Measurements from ENCODE around the gene ZNF211.

ZNF211 gene

GRCh38 chr19:57656346-57656745, 23.4 kb downstream of the ZNF211 start:
- no peak for DNase-seq

- DNase-seq = peak; percentile 72
These were observed 31.5 kb downstream of the ZNF211 start for GRCh38 chr19:57664269-57665127.

GRCh38 chr19:57665261-57665806, 32.4 kb downstream of the ZNF211 start:
- no peak for DNase-seq

GRCh38 chr19:57667228-57667627, 34.3 kb downstream of the ZNF211 start:
- DNase-seq = no peak

DNA sequence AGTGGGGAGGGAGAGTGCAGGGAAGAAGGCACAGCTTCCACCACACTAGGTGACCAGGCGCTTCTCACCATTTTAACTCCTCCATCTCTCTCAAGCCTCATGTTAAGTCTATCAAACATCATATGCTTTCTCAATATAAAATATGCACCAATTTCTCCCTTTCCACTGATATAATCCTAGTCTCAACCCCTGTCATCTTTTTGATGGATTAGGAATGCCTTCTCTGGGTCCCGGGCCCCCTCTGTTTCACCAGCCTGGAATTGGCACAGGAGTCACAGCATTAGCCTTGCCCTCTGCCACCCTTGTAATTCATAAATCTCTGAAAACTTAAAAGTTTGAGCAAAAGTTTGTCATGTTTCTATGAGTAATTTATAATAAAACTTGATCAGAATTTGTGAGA, 35.7 kb downstream of the ZNF211 start, which contains the start of gene ZSCAN4:
Gene ZSCAN4 (plus strand): TSS at position 301 of the 400 bp plus-strand sequence. CDS start 7,211 bp downstream, outside the sequence.
- DNase-seq = no peak

DNA sequence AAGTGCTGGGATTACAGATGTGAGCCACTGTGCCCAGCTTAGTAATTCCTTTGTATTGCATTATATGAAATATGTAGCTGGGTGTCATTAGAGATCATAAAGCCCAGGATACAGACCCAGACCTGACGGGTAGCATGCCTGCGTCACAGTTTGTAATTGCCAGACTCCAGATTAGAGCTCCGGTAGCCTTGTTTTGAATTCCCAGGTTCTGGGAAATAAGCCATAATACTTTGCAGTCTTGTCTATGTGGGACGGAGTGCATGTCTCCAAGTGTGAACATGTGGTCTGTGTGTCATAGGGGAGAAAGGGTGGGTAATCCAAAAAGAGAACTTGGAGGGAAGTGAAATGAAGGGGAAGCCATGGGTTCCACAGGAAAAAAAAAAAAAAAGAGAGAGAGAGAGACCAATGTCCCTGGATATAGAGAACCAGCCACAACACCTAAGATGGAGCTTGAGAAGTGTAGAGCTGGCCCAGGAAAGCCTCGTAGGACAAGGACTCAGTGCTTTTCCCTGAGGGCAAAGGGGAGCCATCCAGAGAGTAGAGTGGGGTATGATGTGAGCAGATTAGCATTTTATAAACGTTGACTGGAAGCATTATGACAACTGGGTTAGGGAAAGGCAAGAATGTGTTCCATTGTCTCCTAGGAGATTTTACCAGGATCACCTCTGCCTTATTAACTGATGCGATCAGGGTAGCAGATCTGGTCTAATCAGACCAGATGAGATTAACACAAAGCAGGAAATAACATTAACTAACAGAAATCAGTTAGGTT, 38.3 kb downstream of the ZNF211 start:
- no peak for DNase-seq

DNA sequence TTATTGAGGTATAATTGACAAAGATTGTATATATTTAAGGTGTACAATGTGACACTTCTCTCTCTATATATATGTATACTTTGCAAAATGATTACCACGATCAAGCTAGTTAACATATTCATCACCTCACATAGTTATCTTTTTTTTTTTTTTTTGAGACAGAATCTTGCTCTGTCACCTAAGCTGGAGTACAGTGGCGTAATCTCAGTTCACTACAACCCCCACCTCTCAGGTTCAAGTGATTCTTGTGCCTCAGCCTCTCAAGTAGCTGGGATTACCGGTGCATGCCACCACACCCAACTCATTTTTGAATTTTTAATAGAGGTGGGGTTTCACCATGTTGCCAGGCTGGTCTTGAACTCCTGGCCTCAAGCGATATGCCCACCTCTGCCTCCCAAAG, 39.5 kb downstream of the ZNF211 start:
- DNase-seq = no peak

GRCh38 chr19:57675881-57676280, 42.9 kb downstream of the ZNF211 start:
- DNase-seq = no peak

- DNase-seq = no peak
These were observed 49.3 kb downstream of the ZNF211 start for GRCh38 chr19:57682226-57682766.

DNA sequence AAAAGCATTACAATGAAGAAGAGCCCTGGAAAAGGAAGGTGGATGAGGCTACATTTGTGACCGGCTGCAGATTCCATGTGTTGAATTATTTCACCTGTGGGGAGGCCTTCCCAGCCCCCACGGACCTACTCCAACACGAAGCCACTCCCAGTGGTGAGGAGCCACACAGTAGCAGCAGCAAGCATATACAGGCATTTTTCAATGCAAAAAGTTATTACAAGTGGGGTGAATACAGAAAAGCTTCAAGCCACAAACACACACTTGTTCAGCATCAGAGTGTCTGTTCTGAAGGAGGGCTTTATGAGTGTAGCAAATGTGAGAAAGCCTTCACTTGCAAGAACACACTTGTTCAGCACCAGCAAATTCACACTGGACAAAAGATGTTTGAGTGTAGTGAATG, 53.8 kb downstream of the ZNF211 start:
- no peak for DNase-seq

DNA sequence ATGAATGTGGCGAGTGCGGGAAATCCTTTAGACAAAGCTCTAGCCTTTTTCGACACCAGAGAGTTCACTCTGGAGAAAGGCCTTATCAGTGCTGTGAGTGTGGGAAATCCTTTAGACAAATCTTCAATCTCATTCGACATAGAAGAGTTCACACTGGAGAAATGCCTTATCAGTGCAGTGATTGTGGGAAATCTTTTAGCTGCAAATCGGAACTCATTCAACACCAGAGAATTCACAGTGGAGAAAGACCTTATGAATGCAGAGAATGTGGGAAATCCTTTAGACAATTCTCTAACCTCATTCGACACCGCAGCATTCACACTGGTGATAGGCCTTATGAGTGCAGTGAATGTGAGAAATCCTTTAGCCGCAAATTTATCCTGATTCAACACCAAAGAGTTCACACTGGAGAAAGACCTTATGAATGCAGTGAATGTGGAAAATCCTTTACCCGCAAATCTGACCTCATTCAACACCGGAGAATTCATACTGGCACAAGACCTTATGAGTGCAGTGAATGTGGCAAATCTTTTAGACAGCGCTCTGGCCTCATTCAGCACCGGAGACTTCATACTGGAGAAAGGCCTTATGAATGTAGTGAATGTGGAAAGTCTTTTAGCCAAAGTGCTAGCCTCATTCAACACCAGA, 54.5 kb downstream of the ZNF211 start:
- no peak for DNase-seq

- no peak for DNase-seq
These were observed 55.2 kb downstream of the ZNF211 start for GRCh38 chr19:57688011-57688763.

DNA sequence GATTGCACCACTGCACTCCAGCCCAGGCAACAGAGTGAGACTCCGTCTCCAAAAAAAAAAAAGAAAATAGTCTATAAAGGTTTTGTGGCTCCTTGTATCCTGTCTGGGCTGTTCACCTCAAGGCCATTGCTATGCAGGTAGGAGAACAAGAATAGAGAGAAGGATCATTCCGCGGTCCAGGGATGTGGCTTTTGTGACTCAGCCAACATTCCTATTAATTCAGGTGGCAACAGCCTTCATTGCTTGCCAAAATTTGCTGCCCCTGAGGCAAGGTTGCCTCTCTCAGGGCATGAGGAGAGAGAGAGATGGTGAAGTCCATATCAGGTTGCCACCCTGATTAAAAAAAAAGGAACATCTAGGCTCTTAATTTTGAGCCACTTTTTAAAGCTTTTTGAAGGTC, 56.8 kb downstream of the ZNF211 start:
- DNase-seq = no peak

Data from femur (tissue), 1 donor.